Stimulated activated CD8-positive, alpha-beta memory T cell treated with anti-CD3 and anti-CD28 coated beads, Interleukin-15, amount 100 ng/mL, for 4 hours (primary cell): ENCODE data around the gene CCDC89.
"Not testable (repeated sequence)": the region's sequence is repeated elsewhere in the genome, so short reads cannot be mapped to it uniquely, and the experiment has no call there.

Experiments used
- DNase-seq, 2 donors: peaks; one replicate each; pipeline ENCODE4 v3.0.0-alpha.2; 2020; ENCODE audit warnings: low read depth in 2 of 2

CCDC89 gene

GRCh38 chr11:85694385-85694980 lies 8.5 kb upstream of the CCDC89 start:
- no peak for DNase-seq

DNA sequence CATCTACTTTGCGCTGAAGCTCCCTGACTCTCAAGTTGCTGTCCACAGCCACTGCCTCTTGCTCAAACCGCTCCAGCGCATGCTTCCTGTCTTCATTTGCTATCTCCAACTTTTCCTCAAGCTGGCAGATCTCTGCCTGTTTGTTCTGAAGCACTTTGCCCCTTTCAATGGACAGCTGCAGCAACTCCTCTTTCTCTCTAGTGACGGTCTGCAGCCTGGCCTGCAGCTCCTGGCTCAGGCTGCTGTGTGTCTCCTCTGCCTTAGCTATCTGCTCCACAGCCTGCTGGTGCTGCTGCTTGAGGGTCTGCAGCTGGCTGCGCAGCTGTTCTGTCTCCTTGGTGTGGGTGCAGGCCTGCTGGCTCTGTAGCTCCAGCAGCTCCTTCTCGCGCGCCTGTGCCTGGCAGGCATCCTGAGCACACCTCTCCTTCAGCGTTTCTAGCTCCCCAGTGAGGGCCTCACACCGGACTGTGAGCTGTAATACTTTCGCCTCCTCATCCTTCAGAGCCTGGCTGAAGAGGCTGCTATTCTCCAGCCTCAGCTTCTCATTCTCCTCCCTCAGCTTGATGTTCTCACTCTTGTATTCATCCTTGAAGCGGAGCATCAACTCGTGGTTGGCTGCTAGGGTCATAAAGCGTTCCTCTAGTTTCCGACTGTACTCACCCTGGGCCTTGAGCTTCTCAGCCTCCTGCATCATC lies 723 bp downstream of the CCDC89 start:
- no peak for DNase-seq

DNA sequence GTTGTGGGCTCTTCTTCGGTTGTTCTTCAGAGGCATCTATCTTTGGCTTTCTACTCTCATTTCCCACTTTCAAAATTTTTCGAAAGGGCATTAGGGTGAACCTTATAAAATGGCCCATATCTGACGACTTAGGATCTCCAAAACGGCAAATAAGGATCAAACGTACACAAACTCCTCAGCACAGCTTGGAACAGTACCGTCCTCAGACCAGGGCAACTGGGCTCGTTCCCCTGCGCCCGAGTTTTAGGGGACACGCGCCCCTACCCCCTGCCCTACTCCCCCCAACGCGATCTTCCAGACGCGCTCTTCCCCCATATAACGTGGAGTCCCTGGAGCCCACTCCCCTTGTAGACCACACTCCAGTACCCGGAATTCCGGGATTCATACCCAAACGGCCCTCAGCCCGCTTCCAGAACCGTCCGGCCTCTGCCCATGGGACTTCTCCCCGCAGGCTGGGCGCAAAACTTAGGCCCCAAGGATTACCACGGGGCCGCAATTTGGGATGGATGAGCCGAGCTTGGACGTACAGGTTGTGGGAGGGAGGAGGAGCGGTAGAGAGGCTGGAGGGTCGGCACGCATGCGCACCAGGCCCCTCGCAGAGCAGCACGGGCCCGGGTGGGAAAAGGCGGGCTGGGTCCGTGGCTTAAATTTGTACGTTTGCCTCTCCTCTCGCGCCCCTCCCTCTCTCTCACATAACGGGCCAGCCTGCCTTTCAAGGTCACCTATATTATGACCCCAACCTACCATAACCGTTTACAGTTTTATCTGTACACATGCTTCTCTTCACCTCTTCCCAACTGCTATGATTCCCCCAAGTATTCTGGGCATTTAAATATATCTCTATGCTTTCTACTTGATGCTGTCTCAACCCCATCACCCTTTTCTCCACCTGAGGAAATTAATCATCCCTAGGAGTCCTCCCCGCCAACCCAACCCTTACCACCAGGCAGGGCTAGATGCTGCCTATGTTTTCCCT lies 3.4 kb downstream of the CCDC89 start:
- DNase-seq: peak; percentile 33 to 34

DNA sequence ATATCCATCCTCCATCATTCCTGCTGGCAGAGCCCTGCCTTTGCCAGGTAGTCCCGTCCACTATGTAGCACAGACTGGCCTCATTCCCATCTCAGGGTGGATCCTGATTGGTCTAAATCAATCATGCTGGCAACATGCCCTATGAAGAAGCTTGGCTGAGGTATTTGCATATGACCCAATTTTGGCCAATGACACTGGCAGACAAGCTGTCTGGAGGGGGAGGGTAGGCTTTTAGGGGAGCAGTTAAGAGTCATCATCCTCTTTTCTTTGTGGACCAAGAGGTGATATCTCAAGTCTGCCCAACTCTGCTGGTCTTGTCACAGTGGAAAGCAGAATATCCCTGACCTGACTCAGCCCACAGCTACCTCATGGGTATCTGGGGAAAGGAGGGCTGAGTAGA lies 5.1 kb downstream of the CCDC89 start:
- DNase-seq: no peak

GRCh38 chr11:85679576-85679975 lies 6.4 kb downstream of the CCDC89 start:
- DNase-seq: no peak

DNA sequence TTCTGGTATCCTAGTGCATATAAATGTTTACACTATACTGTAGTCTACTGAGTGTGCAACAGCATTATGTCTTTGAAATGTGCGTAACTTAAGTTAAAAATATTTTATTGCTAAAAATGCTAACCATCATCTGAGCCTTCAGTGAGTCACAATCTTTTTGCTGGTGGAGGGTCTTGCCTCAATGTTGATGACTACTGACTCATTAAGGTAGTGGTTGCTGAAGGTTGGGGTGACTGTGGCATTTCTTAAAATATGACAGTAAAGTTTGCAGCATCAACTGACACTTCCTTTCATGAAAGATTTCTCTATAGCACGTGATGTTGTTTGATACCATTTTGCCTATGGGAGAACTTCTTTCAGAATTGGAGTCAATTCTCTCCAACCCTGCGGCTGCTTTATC lies 12.6 kb downstream of the CCDC89 start:
- DNase-seq: no peak

- no peak for DNase-seq
These were observed 13.7 kb downstream of the CCDC89 start for GRCh38 chr11:85672105-85672902.

DNA sequence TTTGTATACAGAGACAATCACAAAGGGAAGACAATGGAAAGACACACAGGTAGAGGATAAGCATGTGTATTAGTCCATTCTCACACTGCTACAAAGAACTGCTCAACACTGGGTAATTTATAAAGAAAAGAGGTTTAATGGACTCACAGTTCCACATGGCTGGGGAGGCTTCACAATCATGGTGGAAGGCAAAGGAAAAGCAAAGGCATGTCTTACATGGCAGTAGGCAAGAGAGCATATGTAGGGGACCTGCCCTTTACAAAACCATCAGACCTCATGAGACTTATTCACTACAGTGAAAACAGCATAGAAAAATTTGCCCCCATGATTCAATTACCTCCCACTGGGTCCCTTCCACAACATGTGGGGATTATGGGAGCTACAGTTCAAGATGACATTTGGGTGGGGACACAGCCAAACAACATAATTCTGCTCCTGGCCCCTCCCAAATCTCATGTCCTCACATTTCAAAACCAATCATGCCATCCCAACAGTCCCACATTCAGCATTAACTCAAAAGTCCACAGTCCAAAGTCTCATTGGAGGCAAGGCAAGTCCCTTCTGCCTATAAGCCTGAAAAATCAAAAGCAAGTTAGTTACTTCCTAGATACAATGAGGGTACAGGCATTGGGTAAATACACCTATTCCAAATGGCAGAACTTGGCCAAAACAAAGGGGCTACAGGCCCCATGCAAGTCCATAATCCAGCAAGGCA lies 14.9 kb downstream of the CCDC89 start:
- DNase-seq: not testable (repeated sequence)

- DNase-seq: no peak
These were observed 17.8 kb downstream of the CCDC89 start for GRCh38 chr11:85668157-85668556.

DNA sequence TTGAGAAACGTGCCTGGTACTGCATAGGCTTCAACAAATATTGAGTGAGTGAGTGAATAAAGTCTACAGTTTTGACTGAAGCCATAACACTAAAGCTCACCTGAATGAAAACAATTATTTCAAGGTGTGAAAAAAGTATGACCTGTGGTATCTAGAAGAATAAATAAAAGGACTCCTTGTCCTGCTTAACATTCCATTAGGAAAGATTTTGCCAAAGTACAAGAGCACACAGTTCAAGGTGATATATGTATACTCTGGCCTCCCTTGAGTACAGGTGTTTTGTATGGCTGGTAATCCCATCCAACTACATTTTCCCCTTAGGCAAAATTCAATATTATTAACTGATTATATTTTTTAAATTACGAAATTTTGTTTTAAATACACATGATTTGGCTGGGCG lies 19.3 kb downstream of the CCDC89 start:
- DNase-seq: no peak

GRCh38 chr11:85665733-85666132 lies 20.3 kb downstream of the CCDC89 start:
- no peak for DNase-seq

DNA sequence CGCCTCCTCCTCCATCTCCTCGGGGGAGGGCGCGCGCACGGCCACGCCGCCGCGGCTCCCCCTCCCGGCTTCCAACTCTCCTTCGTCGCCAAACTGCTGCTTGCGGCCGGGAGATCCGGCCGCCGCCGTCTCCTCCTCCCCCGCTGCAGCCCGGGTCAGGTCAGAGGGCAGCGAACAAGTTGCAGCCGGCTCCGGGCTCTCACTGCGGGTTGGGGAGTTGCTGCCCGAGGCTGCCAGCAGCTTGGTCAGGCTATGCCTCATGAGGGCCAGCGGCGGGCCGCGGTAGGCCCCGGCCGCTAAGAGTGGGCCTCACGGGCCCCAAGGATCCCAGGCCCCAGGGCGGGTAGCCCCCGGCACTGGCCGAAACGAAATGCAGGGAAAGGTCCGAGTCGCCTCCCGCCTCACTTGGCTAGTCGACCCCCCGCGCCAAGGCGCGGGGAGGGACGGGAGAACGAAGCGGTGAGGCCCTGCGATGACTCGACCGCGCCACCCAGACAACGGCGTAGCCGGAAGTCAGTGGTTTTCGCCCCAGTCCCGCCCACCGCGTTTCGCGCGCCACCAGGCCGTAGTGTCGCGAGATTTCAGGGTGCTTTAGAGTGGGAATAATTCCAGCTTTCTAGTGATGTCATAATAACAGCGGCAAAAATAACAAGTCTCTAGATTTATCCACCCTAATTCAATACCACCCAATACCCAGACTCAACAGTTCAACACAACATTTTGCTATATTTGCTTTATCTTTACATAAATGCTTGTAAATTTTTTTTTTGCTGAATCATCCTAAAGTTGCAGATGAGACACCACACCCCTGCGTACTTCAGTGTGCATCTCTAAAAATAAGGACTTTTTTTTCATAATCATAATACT lies 21.1 kb downstream of the CCDC89 start, which contains the start of gene CREBZF:
CREBZF (minus strand) TSS at position 515 of the 867 bp plus-strand sequence; CDS start at position 261, 254 bp downstream.
- DNase-seq: peak; percentile 85

GRCh38 chr11:85663753-85664614 lies 22.0 kb downstream of the CCDC89 start:
- DNase-seq: peak; percentile 76 to 83

- DNase-seq: no peak
These were observed 22.8 kb downstream of the CCDC89 start for GRCh38 chr11:85663080-85663752.

DNA sequence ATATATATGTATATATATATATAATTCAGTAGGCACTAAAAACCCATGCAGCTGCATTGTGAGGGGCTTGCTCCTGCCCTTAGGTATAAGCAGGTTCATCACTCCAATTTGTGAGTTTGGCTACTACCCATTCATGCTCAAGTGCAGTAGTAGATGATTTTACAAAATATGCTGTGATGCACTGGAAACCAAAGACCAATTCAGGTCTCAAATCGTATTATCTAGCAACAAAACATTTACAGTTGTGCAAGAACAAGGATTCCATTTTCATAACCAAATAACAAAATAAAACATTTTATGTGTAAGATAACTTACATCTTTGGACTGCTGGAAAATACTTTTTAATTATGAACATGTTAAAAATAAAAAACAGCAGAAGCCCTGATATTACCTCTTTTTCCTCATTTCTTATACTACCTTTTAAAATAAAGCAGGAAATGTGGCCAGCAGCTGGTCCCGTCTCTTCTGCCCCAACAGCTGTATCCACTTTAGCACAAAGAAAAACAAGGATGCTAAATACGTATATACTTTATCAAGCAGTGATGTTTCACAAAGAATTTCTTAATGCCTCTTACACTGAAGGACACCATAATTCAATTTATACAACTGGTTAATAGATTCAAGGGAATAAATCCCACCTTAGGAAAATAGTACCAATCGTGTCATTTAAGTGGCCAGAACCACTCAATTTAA lies 23.9 kb downstream of the CCDC89 start:
- no peak for DNase-seq

- DNase-seq: no peak
These were observed 27.8 kb downstream of the CCDC89 start for GRCh38 chr11:85658180-85658579.

GRCh38 chr11:85656777-85657176 lies 29.2 kb downstream of the CCDC89 start:
- no peak for DNase-seq

GRCh38 chr11:85654343-85654742 lies 31.7 kb downstream of the CCDC89 start:
- not testable (repeated sequence) for DNase-seq
